ENCODE results near the gene RAB11FIP3.

Gene RAB11FIP3

DNA sequence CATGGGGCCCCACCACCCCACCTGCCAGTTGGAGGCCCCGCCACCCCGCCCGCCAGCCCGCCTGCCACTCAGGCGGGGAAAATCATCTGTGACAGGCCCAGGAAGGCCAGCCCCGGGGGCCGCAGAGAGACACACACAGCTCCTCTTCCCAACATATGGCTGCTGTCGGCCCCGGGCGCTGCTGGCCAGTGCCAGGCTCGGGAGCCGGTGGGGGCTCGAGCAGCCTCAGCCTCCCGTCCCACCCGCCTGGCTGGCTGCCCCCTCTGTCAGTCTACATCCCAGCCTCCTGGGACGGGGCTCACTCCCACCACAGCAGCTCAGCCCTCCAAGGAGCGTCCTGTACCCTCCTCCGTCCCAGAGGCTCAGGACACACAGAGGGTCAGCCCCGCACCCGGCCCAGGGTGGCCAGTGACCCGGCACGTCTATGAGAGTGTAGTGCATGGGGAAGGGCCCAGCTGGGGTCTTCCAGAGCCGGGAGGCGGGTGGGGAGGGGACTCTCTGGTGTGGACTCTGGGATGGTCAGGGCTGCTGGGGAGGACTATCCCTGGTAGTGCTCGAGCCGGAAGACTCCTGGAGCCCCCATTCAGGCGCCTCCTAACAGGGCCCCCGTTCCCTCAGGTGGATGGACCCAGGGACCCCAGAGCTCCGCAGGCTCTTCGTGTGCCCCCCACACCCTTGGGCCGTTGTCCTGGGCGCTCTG is 131.2 kb downstream of the RAB11FIP3 start:
- DNase-seq = no peak

GRCh38 chr16:557463-558297 is 132.2 kb downstream of the RAB11FIP3 start:
- DNase-seq = no peak

- no peak for DNase-seq
Observed at GRCh38 chr16:558298-559020, 133.0 kb downstream of the RAB11FIP3 start.

GRCh38 chr16:559021-559380 is 133.6 kb downstream of the RAB11FIP3 start:
- DNase-seq = no peak

- no peak for DNase-seq
Observed at GRCh38 chr16:559411-560203, 134.2 kb downstream of the RAB11FIP3 start.

GRCh38 chr16:560204-560700 is 134.8 kb downstream of the RAB11FIP3 start, which contains the start of gene PRR35:
Gene PRR35, plus strand, starts transcription at chr16:560394. Its CDS starts 2,901 bp downstream, at chr16:563295.
- no peak for DNase-seq

DNA sequence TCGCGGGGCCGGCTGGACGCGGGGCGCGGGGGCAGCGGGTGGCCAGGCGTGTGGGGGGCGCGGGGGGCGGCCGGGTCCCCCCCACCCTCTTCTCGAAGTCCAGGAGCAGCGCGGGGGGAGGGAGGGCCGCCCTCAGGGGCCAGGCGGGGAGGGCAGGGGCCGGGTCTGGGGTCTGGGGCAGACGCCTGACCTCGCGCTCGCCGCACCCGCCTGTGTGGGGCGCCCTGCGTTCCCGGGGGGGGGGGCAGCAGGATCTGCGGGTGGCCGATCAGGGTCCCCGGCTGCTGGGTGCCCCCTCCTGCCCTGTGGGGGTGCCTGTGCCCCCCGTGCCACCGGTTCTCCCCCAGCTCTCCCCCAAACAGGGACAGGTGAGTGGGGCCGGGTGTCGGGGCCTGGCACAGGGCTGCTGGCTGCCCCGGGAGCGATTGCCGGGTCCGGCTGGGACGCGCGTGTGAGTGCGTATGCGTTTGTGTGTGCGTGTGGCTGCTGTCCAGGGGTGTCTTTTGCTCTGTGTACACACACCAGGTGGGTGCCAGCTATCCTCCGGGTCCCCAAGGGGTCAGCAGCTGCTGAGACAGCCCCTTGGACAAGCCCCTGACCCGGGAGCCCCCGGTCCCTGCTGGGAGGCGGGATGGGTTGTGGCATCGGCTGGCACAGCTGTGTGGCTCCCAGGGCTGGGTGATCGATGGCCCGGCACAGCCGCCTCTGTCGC is 135.4 kb downstream of the RAB11FIP3 start:
- DNase-seq = no peak

GRCh38 chr16:561413-561794 is 136.0 kb downstream of the RAB11FIP3 start:
- no peak for DNase-seq

- no peak for DNase-seq
Observed at GRCh38 chr16:561957-562938, 136.8 kb downstream of the RAB11FIP3 start.

GRCh38 chr16:563072-563644 is 137.7 kb downstream of the RAB11FIP3 start:
- no peak for DNase-seq

DNA sequence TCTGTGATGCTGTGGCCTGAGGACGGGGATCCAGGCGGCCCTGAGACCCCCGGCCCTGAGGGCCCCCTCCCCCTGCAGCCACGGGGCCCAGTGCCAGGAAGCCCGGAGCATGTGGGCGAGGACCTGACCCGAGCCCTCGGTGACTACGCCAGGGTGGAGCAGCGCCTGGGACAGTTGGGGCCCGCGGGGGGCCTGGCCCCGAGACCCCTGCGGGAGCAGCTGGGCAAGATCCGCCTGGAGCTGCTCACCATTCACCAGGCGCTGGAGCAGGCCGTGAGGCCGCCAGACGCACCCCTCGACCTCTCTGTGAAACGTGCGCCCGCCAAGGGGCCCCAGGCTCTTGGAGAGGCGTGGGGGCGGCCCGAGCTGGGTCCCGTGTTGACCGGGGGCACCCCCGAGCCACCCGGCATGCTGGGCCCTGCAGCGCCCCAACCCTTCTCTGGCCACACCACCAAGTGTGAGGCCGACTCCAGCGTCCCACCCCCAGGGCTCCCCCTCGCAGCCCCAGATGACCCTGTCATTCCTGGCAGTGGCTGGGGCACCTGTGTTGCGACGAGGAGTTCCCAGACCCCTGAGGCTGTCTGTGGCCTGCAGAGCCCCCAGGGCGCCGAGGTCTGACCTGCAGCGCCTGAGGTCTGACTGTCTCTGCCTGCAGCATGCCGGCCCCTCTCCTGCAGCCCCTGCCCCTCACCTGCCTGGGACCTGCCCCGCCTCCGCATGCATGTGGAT is 139.4 kb downstream of the RAB11FIP3 start:
- no peak for DNase-seq

DNA sequence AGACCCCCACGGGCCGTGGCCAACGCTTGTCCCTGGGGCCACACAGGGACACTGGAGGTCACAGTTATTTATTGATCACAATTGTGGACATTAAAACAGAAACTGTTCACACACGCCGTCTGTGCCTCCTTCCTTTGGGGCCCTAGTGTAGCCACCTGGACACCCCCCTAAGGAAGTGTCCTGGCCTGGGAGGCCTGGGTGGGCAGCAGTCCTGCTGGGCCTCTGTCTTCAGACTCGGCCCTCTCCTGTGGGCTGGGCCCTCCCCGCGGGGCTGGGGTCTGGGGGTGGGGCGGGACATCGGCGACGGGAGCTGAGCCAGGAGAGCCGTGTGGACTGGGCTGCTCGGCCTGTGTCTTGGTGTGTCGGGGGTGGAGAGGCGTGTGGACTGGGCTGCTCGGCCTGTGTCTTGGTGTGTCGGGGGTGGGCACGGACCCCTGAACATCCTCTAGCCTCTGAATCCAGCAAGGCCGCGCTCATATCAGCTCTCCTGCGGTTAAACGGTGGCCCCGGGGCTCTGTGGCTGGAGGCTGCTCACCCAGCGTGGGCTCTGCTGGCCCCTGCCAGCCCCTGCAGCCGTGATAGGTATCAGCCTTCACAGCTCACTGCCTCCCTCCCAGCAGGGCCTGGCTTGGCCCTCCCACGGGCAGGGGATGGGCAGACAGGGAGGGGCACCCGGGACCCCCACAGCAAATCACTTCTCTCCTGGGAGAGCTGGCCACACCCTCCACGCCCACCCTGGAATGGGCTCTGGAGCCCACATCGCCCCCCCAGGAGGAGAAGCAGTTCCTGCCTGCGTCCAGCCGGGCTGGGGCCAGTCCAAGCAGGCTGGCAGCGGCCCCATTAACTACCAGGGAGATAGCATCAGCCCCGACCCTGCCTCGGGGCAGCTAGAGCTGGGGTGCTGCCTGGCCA is 140.2 kb downstream of the RAB11FIP3 start:
- no peak for DNase-seq

- no peak for DNase-seq
Observed at GRCh38 chr16:566475-567372, 141.3 kb downstream of the RAB11FIP3 start, which contains the start of gene NHLRC4. Gene NHLRC4, plus strand, starts transcription at chr16:567005. Its CDS starts 1,043 bp downstream, at chr16:568048.

- no peak for DNase-seq
Observed at GRCh38 chr16:567373-568256, 142.2 kb downstream of the RAB11FIP3 start.

GRCh38 chr16:568401-569258 is 143.2 kb downstream of the RAB11FIP3 start:
- DNase-seq = no peak

Measured in NCI-H1048 (cell line).